ENCODE results near the gene SLC46A1. TPM values are rescaled to one million over a fixed set of nuclear protein-coding genes. Genes with fewer than 3 reads are reported as not detected.
A peak's percentile ranks its signal among the peaks of the same experiment; 100 is the strongest.

Gene SLC46A1
- polyA plus RNA-seq, 1 donor from 2014 or later = 12.3 TPM

DNA sequence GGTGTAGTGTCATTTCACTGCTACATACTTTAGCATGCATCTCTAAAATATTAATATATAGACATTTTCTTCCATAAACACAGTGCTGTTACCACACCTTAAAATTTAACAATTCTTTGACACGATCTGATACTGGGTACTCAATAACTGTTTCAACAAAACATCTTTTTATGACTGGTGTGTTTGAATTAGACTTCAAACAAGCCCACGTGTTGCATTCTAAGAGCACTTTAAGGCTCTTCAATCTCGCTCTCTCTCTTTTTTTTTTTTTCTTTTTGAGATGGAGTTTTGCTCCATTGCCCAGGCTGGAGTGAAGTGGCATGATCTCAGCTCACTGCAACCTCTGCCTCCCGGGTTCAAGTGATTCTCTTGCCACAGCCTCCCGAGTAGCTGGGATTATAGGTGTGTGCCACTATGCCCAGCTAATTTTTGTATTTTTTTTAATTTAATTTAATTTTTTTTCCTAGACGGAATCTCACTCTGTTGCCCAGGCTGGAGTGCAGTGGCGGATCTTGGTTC is 15.8 kb upstream of the SLC46A1 start:
- H3K27ac ChIP-seq (ENCODE audit: low read length) = no peak overlapping the region
- H3F3A ChIP-seq (ENCODE audit: insufficient read depth, low read length, poor library complexity, severe bottlenecking) = no peaks in the 10 kb centered on the region
- H3K4me2 ChIP-seq (ENCODE audit: low read length) = no peak overlapping the region
- no peak overlapping the region for H3K9ac ChIP-seq (ENCODE audit: low read length)
- H3K4me3 ChIP-seq (ENCODE audit: low read length) = no peak overlapping the region
- no peak for TF ChIP-seq POLR2AphosphoS5 (IDR thresholded peaks at IDR 0.05)
- H3K36me3 ChIP-seq (ENCODE audit: insufficient read depth, low read length) = no peaks in the 10 kb centered on the region
- H3K79me2 ChIP-seq (replicated peaks; ENCODE audit: insufficient read depth, low read length) = no peaks in the 10 kb centered on the region
- H4K20me1 ChIP-seq (ENCODE audit: insufficient read depth) = no peaks in the 10 kb centered on the region
- no peaks in the 10 kb centered on the region for H3K9me3 ChIP-seq (ENCODE audit: low read length)
- no peaks in the 10 kb centered on the region for H3K9me2 ChIP-seq (ENCODE audit: insufficient read depth, low read length)
- H2AFZ ChIP-seq (ENCODE audit: low read depth, low read length) = no peak overlapping the region
- H3K27me3 ChIP-seq (ENCODE audit: insufficient read depth, low read depth, low read length) = no peaks in the 10 kb centered on the region

DNA sequence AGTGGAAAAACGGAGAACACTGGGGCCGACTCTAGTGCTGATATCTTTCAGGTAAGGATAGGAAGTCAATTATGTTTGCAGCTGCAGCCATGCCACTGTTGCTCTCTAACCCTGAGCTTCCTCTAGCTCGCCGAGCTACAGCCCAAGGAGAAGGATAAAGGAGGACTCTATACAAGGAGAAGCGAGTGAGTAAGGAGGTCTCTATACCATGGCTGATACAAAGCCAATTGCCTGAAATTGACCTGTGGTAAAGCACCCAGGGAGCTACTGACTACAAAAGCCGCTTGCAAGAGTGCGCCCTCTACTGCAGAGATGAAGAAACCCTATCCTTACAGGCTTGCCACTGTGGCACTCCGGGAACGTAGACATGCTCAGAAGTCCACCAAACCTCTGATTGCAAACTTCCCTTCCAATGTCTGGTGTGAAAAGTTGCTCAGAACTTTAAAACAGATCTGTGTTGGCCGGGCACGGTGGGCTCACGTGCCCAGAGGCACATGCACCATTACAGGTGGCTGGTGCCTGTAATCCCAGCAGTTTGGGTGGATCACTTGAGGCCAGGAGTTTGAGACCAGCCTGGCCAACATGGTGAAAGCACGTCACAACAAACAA is 10.8 kb upstream of the SLC46A1 start:
- no peak overlapping the region for H2AFZ ChIP-seq (ENCODE audit: low read depth, low read length)
- no peaks in the 10 kb centered on the region for H3K27me3 ChIP-seq (ENCODE audit: insufficient read depth, low read depth, low read length)
- no peaks in the 10 kb centered on the region for H3K36me3 ChIP-seq (ENCODE audit: insufficient read depth, low read length)

More for the DNA sequence above, 10.8 kb upstream of the SLC46A1 start:
- Histone ChIP-seq H3K9me2 (ENCODE audit: insufficient read depth, low read length) (no peaks in the 10 kb centered on the region), H3K27ac (ENCODE audit: low read length) (no peak overlapping the region), H3K9me3 (ENCODE audit: low read length) (no peaks in the 10 kb centered on the region), H3K79me2 (replicated peaks; ENCODE audit: insufficient read depth, low read length) (no peaks in the 10 kb centered on the region), H4K20me1 (ENCODE audit: insufficient read depth) (no peaks in the 10 kb centered on the region), H3K4me2 (ENCODE audit: low read length) (no peak overlapping the region), H3K9ac (ENCODE audit: low read length) (no peak overlapping the region), H3F3A (ENCODE audit: insufficient read depth, low read length, poor library complexity, severe bottlenecking) (no peaks in the 10 kb centered on the region), H3K4me3 (ENCODE audit: low read length) (no peak overlapping the region)
- TF ChIP-seq EP300 (conservative IDR thresholded peaks at IDR 0.05; ENCODE audit: poor library complexity, severe bottlenecking) (no peak), EZH2 (IDR thresholded peaks at IDR 0.05; ENCODE audit: borderline replicate concordance, insufficient read depth, low read length, poor library complexity, severe bottlenecking) (no peak), TAF1 (IDR thresholded peaks at IDR 0.05; ENCODE audit: low read depth) (no peak), RAD21 (conservative IDR thresholded peaks at IDR 0.05) (no peak), SMC3 (conservative IDR thresholded peaks at IDR 0.05; ENCODE audit: poor library complexity) (no peak), POLR2AphosphoS5 (IDR thresholded peaks at IDR 0.05) (no peak)
- TF ChIP-seq, protein P1, sequence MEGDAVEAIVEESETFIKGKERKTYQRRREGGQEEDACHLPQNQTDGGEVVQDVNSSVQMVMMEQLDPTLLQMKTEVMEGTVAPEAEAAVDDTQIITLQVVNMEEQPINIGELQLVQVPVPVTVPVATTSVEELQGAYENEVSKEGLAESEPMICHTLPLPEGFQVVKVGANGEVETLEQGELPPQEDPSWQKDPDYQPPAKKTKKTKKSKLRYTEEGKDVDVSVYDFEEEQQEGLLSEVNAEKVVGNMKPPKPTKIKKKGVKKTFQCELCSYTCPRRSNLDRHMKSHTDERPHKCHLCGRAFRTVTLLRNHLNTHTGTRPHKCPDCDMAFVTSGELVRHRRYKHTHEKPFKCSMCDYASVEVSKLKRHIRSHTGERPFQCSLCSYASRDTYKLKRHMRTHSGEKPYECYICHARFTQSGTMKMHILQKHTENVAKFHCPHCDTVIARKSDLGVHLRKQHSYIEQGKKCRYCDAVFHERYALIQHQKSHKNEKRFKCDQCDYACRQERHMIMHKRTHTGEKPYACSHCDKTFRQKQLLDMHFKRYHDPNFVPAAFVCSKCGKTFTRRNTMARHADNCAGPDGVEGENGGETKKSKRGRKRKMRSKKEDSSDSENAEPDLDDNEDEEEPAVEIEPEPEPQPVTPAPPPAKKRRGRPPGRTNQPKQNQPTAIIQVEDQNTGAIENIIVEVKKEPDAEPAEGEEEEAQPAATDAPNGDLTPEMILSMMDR (IDR thresholded peaks at IDR 0.05; ENCODE audit: poor library complexity, severe bottlenecking) = peak; percentile 43
- TF ChIP-seq, protein P2, sequence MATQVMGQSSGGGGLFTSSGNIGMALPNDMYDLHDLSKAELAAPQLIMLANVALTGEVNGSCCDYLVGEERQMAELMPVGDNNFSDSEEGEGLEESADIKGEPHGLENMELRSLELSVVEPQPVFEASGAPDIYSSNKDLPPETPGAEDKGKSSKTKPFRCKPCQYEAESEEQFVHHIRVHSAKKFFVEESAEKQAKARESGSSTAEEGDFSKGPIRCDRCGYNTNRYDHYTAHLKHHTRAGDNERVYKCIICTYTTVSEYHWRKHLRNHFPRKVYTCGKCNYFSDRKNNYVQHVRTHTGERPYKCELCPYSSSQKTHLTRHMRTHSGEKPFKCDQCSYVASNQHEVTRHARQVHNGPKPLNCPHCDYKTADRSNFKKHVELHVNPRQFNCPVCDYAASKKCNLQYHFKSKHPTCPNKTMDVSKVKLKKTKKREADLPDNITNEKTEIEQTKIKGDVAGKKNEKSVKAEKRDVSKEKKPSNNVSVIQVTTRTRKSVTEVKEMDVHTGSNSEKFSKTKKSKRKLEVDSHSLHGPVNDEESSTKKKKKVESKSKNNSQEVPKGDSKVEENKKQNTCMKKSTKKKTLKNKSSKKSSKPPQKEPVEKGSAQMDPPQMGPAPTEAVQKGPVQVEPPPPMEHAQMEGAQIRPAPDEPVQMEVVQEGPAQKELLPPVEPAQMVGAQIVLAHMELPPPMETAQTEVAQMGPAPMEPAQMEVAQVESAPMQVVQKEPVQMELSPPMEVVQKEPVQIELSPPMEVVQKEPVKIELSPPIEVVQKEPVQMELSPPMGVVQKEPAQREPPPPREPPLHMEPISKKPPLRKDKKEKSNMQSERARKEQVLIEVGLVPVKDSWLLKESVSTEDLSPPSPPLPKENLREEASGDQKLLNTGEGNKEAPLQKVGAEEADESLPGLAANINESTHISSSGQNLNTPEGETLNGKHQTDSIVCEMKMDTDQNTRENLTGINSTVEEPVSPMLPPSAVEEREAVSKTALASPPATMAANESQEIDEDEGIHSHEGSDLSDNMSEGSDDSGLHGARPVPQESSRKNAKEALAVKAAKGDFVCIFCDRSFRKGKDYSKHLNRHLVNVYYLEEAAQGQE (IDR thresholded peaks at IDR 0.05; ENCODE audit: borderline replicate concordance) = no peak
